ENCODE measurements around the gene RNF214.
"Not testable (repeated sequence)": the region's sequence is repeated elsewhere in the genome, so short reads cannot be mapped to it uniquely, and the experiment has no call there.

RNF214 gene

GRCh38 chr11:117232092-117232878 lies at the start of gene RNF214:
RNF214 (plus strand) TSS chr11:117232671; CDS start chr11:117234273, 1,602 bp downstream.
- peaks cover 24% of the 10 kb centered on the region for H3K36me3 ChIP-seq (ENCODE audit: insufficient read depth, low read length)
- no peaks in the 10 kb centered on the region for H3K9me3 ChIP-seq (ENCODE audit: low read length)
- peaks cover 21% of the 10 kb centered on the region for H3K4me1 ChIP-seq (ENCODE audit: insufficient read depth, low read length)
- peak within 1 kb of the TSS; percentile 100 for H3K27ac ChIP-seq (ENCODE audit: low read depth, low read length)
- peak within 1 kb of the TSS; percentile 74 for H3K9ac ChIP-seq (ENCODE audit: low read length)
- H3K27me3 ChIP-seq (ENCODE audit: control insufficient read depth in 1 of 2, insufficient read depth in 2 of 2, low read length in 2 of 2) = no peaks in the 10 kb centered on the region
- H3K4me3 ChIP-seq (ENCODE audit: low read depth in 1 of 2, low read length in 2 of 2) = peak within 1 kb of the TSS; percentile 91 to 95

- peaks cover 25% of the 10 kb centered on the region for H3K4me1 ChIP-seq (ENCODE audit: insufficient read depth, low read length)
Measured at GRCh38 chr11:117183178-117183577, 49.3 kb upstream of the RNF214 start.

GRCh38 chr11:117183724-117184349 lies 48.6 kb upstream of the RNF214 start:
- Histone ChIP-seq H3K36me3 (ENCODE audit: insufficient read depth, low read length) (peaks cover 51% of the 10 kb centered on the region), H3K9me3 (ENCODE audit: low read length) (no peaks in the 10 kb centered on the region), H3K4me1 (ENCODE audit: insufficient read depth, low read length) (peaks cover 23% of the 10 kb centered on the region), H3K27me3 (ENCODE audit: control insufficient read depth in 1 of 2, insufficient read depth in 2 of 2, low read length in 2 of 2) (no peaks in the 10 kb centered on the region), H3K4me3 (ENCODE audit: low read depth in 1 of 2, low read length in 2 of 2) (no peak overlapping the region), H3K9ac (ENCODE audit: low read length) (no peak overlapping the region), H3K27ac (ENCODE audit: low read depth, low read length) (no peak overlapping the region)

More at GRCh38 chr11:117183178-117183577, 49.3 kb upstream of the RNF214 start:
- not testable (repeated sequence) for H3K9me3 ChIP-seq (ENCODE audit: low read length); H3K27ac ChIP-seq (ENCODE audit: low read depth, low read length); H3K4me3 ChIP-seq (ENCODE audit: low read depth in 1 of 2, low read length in 2 of 2); H3K27me3 ChIP-seq (ENCODE audit: control insufficient read depth in 1 of 2, insufficient read depth in 2 of 2, low read length in 2 of 2); H3K9ac ChIP-seq (ENCODE audit: low read length)
- H3K36me3 ChIP-seq (ENCODE audit: insufficient read depth, low read length) = peaks cover 44% of the 10 kb centered on the region

- no peaks in the 10 kb centered on the region for H3K27me3 ChIP-seq (ENCODE audit: control insufficient read depth in 1 of 2, insufficient read depth in 2 of 2, low read length in 2 of 2)
- H3K9me3 ChIP-seq (ENCODE audit: low read length) = no peaks in the 10 kb centered on the region
- H3K4me3 ChIP-seq (ENCODE audit: low read depth in 1 of 2, low read length in 2 of 2) = no peak overlapping the region
- no peak overlapping the region for H3K27ac ChIP-seq (ENCODE audit: low read depth, low read length)
- peaks cover 71% of the 10 kb centered on the region for H3K36me3 ChIP-seq (ENCODE audit: insufficient read depth, low read length)
- no peak overlapping the region for H3K9ac ChIP-seq (ENCODE audit: low read length)
- peaks cover 9% of the 10 kb centered on the region for H3K4me1 ChIP-seq (ENCODE audit: insufficient read depth, low read length)
Measured at GRCh38 chr11:117185736-117186430, 46.6 kb upstream of the RNF214 start.

GRCh38 chr11:117186431-117186761 lies 46.1 kb upstream of the RNF214 start:
- peaks cover 72% of the 10 kb centered on the region for H3K36me3 ChIP-seq (ENCODE audit: insufficient read depth, low read length)
- H3K9ac ChIP-seq (ENCODE audit: low read length) = no peak overlapping the region
- H3K27me3 ChIP-seq (ENCODE audit: control insufficient read depth in 1 of 2, insufficient read depth in 2 of 2, low read length in 2 of 2) = no peaks in the 10 kb centered on the region
- peaks cover 5% of the 10 kb centered on the region for H3K4me1 ChIP-seq (ENCODE audit: insufficient read depth, low read length)
- H3K9me3 ChIP-seq (ENCODE audit: low read length) = no peaks in the 10 kb centered on the region
- no peak overlapping the region for H3K27ac ChIP-seq (ENCODE audit: low read depth, low read length)
- no peak overlapping the region for H3K4me3 ChIP-seq (ENCODE audit: low read depth in 1 of 2, low read length in 2 of 2)

DNA sequence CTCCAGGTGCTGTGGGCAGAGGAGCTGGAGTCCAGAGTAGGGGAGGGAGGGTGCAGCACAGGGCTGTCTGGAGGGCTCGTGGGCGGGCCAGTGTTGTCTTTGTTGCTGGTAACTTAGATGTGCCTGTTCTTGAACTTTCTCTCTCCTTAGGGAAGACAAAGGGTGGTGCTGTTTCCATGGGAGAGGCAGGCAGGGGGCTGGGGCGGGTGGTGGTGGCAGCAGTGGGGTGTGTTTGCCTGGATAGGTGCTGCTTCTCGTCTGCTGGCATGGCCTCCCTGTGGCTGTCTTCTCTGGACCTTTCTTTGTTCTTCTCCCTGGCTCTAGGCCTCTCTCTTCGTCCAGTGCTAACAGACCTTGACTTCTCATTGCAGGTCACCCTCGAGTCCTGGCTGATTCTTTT lies 45.5 kb upstream of the RNF214 start:
- H3K9ac ChIP-seq (ENCODE audit: low read length) = no peak overlapping the region
- no peaks in the 10 kb centered on the region for H3K27me3 ChIP-seq (ENCODE audit: control insufficient read depth in 1 of 2, insufficient read depth in 2 of 2, low read length in 2 of 2)
- no peaks in the 10 kb centered on the region for H3K9me3 ChIP-seq (ENCODE audit: low read length)
- peaks cover 73% of the 10 kb centered on the region for H3K36me3 ChIP-seq (ENCODE audit: insufficient read depth, low read length)
- H3K4me3 ChIP-seq (ENCODE audit: low read depth in 1 of 2, low read length in 2 of 2) = no peak overlapping the region
- no peak overlapping the region for H3K27ac ChIP-seq (ENCODE audit: low read depth, low read length)
- no peaks in the 10 kb centered on the region for H3K4me1 ChIP-seq (ENCODE audit: insufficient read depth, low read length)

- H3K4me1 ChIP-seq (ENCODE audit: insufficient read depth, low read length) = no peaks in the 10 kb centered on the region
- no peaks in the 10 kb centered on the region for H3K27me3 ChIP-seq (ENCODE audit: control insufficient read depth in 1 of 2, insufficient read depth in 2 of 2, low read length in 2 of 2)
- no peaks in the 10 kb centered on the region for H3K9me3 ChIP-seq (ENCODE audit: low read length)
- H3K27ac ChIP-seq (ENCODE audit: low read depth, low read length) = no peak overlapping the region
- no peak overlapping the region for H3K9ac ChIP-seq (ENCODE audit: low read length)
- no peak overlapping the region for H3K4me3 ChIP-seq (ENCODE audit: low read depth in 1 of 2, low read length in 2 of 2)
- peaks cover 73% of the 10 kb centered on the region for H3K36me3 ChIP-seq (ENCODE audit: insufficient read depth, low read length)
Measured at GRCh38 chr11:117187428-117187798, 45.1 kb upstream of the RNF214 start.

GRCh38 chr11:117187799-117188481 lies 44.5 kb upstream of the RNF214 start:
- no peak overlapping the region for H3K4me3 ChIP-seq (ENCODE audit: low read depth in 1 of 2, low read length in 2 of 2)
- no peaks in the 10 kb centered on the region for H3K27me3 ChIP-seq (ENCODE audit: control insufficient read depth in 1 of 2, insufficient read depth in 2 of 2, low read length in 2 of 2)
- H3K9me3 ChIP-seq (ENCODE audit: low read length) = no peaks in the 10 kb centered on the region
- H3K9ac ChIP-seq (ENCODE audit: low read length) = no peak overlapping the region
- H3K27ac ChIP-seq (ENCODE audit: low read depth, low read length) = peak overlapping the region; percentile 63
- no peaks in the 10 kb centered on the region for H3K4me1 ChIP-seq (ENCODE audit: insufficient read depth, low read length)
- H3K36me3 ChIP-seq (ENCODE audit: insufficient read depth, low read length) = peaks cover 74% of the 10 kb centered on the region

DNA sequence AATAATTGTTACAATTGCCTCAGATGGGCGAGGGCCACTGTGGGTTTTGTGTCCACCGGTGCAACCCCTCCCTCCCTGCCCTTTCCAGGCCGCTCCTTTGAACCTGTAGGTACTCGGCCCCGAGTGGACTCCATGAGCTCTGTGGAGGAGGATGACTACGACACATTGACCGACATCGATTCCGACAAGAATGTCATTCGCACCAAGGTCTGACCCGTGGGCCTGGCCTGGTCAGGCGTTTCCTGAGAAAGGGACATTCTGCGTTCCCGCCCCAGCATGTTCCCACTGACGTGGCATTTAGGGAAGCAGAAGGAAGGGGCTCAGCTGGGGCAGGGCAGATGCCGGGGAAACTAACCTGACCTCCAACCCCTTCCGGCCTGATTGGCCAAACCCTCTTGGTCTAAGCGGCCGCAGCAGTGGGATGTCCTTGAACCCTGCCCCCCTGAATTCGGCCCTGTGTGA lies 43.8 kb upstream of the RNF214 start:
- H3K4me1 ChIP-seq (ENCODE audit: insufficient read depth, low read length) = no peaks in the 10 kb centered on the region
- H3K27ac ChIP-seq (ENCODE audit: low read depth, low read length) = no peak overlapping the region
- H3K4me3 ChIP-seq (ENCODE audit: low read depth in 1 of 2, low read length in 2 of 2) = no peak overlapping the region
- H3K36me3 ChIP-seq (ENCODE audit: insufficient read depth, low read length) = peaks cover 79% of the 10 kb centered on the region
- H3K27me3 ChIP-seq (ENCODE audit: control insufficient read depth in 1 of 2, insufficient read depth in 2 of 2, low read length in 2 of 2) = no peaks in the 10 kb centered on the region
- H3K9ac ChIP-seq (ENCODE audit: low read length) = no peak overlapping the region
- H3K9me3 ChIP-seq (ENCODE audit: low read length) = no peaks in the 10 kb centered on the region

DNA sequence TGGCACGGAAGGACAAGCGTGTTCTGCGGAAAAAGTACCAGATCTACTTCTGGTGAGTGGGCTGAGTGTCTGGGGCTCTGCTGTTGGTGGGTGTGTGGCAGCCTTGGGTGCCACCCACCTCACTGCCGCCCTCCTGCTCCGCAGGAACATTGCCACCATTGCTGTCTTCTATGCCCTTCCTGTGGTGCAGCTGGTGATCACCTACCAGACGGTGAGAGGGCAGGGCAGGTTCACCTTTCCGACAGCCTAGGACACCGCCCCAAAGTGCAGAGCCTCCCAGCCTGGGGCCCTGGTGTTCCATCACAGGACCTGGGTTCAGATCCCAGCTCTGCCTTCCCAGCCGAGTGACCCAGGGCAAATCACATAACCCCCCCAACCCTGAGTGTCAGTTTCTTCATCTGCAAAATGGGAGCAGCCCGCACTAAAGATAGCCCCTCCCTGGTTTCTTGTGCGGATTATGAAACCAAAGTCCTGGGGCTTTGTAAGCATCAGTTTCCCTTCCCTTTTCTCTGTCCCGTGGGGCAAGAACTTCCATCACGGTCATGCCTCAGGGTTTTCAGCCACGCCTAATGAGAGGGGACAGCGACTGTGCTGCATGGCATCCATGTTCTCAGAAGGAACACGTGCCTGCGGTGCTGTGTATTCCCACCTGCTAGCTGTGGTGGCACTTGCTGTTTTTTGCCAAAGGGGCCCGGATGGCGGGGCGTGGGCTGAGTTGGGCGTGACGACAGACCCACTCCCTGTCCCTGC lies 43.1 kb upstream of the RNF214 start:
- Histone ChIP-seq H3K9me3 (ENCODE audit: low read length) (no peaks in the 10 kb centered on the region), H3K4me1 (ENCODE audit: insufficient read depth, low read length) (no peaks in the 10 kb centered on the region), H3K9ac (ENCODE audit: low read length) (no peak overlapping the region), H3K36me3 (ENCODE audit: insufficient read depth, low read length) (peaks cover 71% of the 10 kb centered on the region), H3K27me3 (ENCODE audit: control insufficient read depth in 1 of 2, insufficient read depth in 2 of 2, low read length in 2 of 2) (no peaks in the 10 kb centered on the region), H3K4me3 (ENCODE audit: low read depth in 1 of 2, low read length in 2 of 2) (no peak overlapping the region), H3K27ac (ENCODE audit: low read depth, low read length) (peak overlapping the region; percentile 4)
